GM21526 (cell line): Measurements from ENCODE around the gene M6PR.
A peak's percentile ranks its signal among the peaks of the same experiment; 100 is the strongest.
"Not testable (repeated sequence)": the region's sequence is repeated elsewhere in the genome, so short reads cannot be mapped to it uniquely, and the experiment has no call there.

Source experiments
- ATAC-seq: cut with Tn5 transposase; IDR thresholded peaks from one replicate; pipeline ENCODE4 v1.9.1; 2021; ENCODE audit warnings: moderate library complexity; ENCODE audit not compliant: unreplicated experiment, low FRiP score

M6PR gene

GRCh38 chr12:8914033-8914715 lies 35.3 kb downstream of the M6PR start, which contains the start of gene PHC1:
TSS of gene PHC1 (plus strand) at chr12:8914509. CDS start at chr12:8917678, 3,169 bp downstream.
- ATAC-seq: peak; percentile 58

- ATAC-seq: no peak
Observed at GRCh38 chr12:8913702-8914032, 35.8 kb downstream of the M6PR start.

GRCh38 chr12:8912914-8913313 lies 36.5 kb downstream of the M6PR start:
- no peak for ATAC-seq

- no peak for ATAC-seq
Observed at GRCh38 chr12:8911606-8912268, 37.7 kb downstream of the M6PR start.

- no peak for ATAC-seq
Observed at GRCh38 chr12:8909752-8910151, 39.7 kb downstream of the M6PR start.

- ATAC-seq: no peak
Observed at GRCh38 chr12:8907513-8907912, 41.9 kb downstream of the M6PR start.

GRCh38 chr12:8906266-8907180 lies 42.9 kb downstream of the M6PR start:
- no peak for ATAC-seq

GRCh38 chr12:8905546-8905945 lies 43.9 kb downstream of the M6PR start:
- no peak for ATAC-seq

GRCh38 chr12:8904665-8905064 lies 44.8 kb downstream of the M6PR start:
- ATAC-seq: no peak

GRCh38 chr12:8903646-8904045 lies 45.8 kb downstream of the M6PR start:
- no peak for ATAC-seq

GRCh38 chr12:8902703-8903102 lies 46.7 kb downstream of the M6PR start:
- ATAC-seq: not testable (repeated sequence)

- ATAC-seq: no peak
Observed at GRCh38 chr12:8899830-8900229, 49.6 kb downstream of the M6PR start.

- ATAC-seq: no peak
Observed at GRCh38 chr12:8897081-8897480, 52.4 kb downstream of the M6PR start.

- ATAC-seq: no peak
Observed at GRCh38 chr12:8894986-8895385, 54.5 kb downstream of the M6PR start.

GRCh38 chr12:8894378-8894777 lies 55.1 kb downstream of the M6PR start:
- no peak for ATAC-seq

GRCh38 chr12:8891976-8892375 lies 57.5 kb downstream of the M6PR start:
- ATAC-seq: no peak
